DND-41 (cell line): ENCODE data around the gene IGSF6.
"Not testable (repeated sequence)": the region's sequence is repeated elsewhere in the genome, so short reads cannot be mapped to it uniquely, and the experiment has no call there.

Source experiments
- ATAC-seq: fragments of 200-7000 bp; cut with Tn5 transposase; 3 replicates; pipeline ENCODE4 v1.9.1; 2021; ENCODE audit warnings: low read depth; ENCODE audit not compliant: insufficient read depth
- DNase-seq: peaks from one replicate; pipeline ENCODE4 v3.0.0-alpha.2; 2020
- H2AFZ ChIP-seq: 2 replicates; pipeline ENCODE4 v1.6.0; 2012; ENCODE audit warnings: low read depth, low read length
- H3K27ac ChIP-seq: 2 replicates; pipeline ENCODE4 v1.5.1; 2012; ENCODE audit warnings: low read length, inconsistent platforms
- H3K27me3 ChIP-seq: fragments of 200-600 bp; sonication (generic); 2 replicates; pipeline ENCODE4 v1.6.0; 2012; ENCODE audit warnings: low read length, mild to moderate bottlenecking, inconsistent platforms; ENCODE audit not compliant: insufficient read depth, poor library complexity
- H3K36me3 ChIP-seq: 2 replicates; pipeline ENCODE4 v1.5.1; 2012; ENCODE audit warnings: low read length, inconsistent platforms; ENCODE audit not compliant: insufficient read depth
- H3K4me1 ChIP-seq: 2 replicates; pipeline ENCODE4 v1.5.1; 2012; ENCODE audit warnings: mild to moderate bottlenecking, low read length; ENCODE audit not compliant: insufficient read depth
- H3K4me2 ChIP-seq: 2 replicates; pipeline ENCODE4 v1.6.0; 2012; ENCODE audit warnings: mild to moderate bottlenecking, moderate library complexity, low read length, inconsistent platforms; ENCODE audit not compliant: insufficient read depth
- H3K4me3 ChIP-seq, 2 experiments: fragments of 200-600 bp in 1 of 2; shearing (Covaris generic) in 1 of 2; 2 replicates each; pipeline ENCODE4 v1.5.1; 2012 to 2016; ENCODE audit warnings: inconsistent platforms in 2 of 2, low read length in 2 of 2, mild to moderate bottlenecking in 2 of 2, low read depth in 1 of 2, moderate library complexity in 1 of 2
- H3K79me2 ChIP-seq: 2 replicates; pipeline ENCODE4 v1.6.0; 2012; ENCODE audit warnings: low read length, inconsistent platforms; ENCODE audit not compliant: insufficient read depth
- H3K9ac ChIP-seq: 2 replicates; pipeline ENCODE4 v1.6.0; 2012; ENCODE audit warnings: low read depth, mild to moderate bottlenecking, inconsistent platforms, low read length, moderate library complexity
- H3K9me3 ChIP-seq: 2 replicates; pipeline ENCODE4 v1.5.1; 2012; ENCODE audit warnings: low read length, moderate library complexity, mild to moderate bottlenecking, inconsistent platforms; ENCODE audit not compliant: insufficient read depth, severe bottlenecking
- H4K20me1 ChIP-seq: 2 replicates; pipeline ENCODE4 v1.6.0; 2012; ENCODE audit warnings: low read length; ENCODE audit not compliant: insufficient read depth
- CTCF ChIP-seq: IDR thresholded peaks from 2 replicates; pipeline ENCODE4 v1.5.1; 2012; ENCODE audit warnings: borderline replicate concordance, low read length, moderate library complexity, mild to moderate bottlenecking; ENCODE audit not compliant: poor library complexity, severe bottlenecking; ENCODE audit errors: extremely low read depth
- EZH2 ChIP-seq: IDR thresholded peaks from 3 replicates; pipeline ENCODE4 v1.6.1; 2012; ENCODE audit warnings: borderline replicate concordance, low read depth, mild to moderate bottlenecking, moderate library complexity, low read length, inconsistent platforms; ENCODE audit not compliant: severe bottlenecking

IGSF6 gene

GRCh38 chr16:21653571-21653970 lies 1.2 kb upstream of the IGSF6 start:
- H3K9me3 ChIP-seq = no peaks in the 10 kb centered on the region
- no peaks in the 10 kb centered on the region; the same call in 1 of the 2 replicates for H4K20me1 ChIP-seq
- H3K4me3 ChIP-seq = no peak overlapping the region
- ATAC-seq (no peak), DNase-seq (no peak)
- TF ChIP-seq CTCF (no peak), EZH2 (no peak)
- peaks cover 42% of the 10 kb centered on the region for H3K36me3 ChIP-seq
- no peak overlapping the region for H3K27ac ChIP-seq
- H3K4me2 ChIP-seq = no peak overlapping the region
- H3K79me2 ChIP-seq = peaks cover 13% of the 10 kb centered on the region
- H2AFZ ChIP-seq = no peak overlapping the region
- peaks cover 7% of the 10 kb centered on the region; the same call in 1 of the 2 replicates for H3K4me1 ChIP-seq
- no peak overlapping the region for H3K9ac ChIP-seq
- H3K27me3 ChIP-seq = no peaks in the 10 kb centered on the region

- Histone ChIP-seq H3K79me2 (peaks cover 33% of the 10 kb centered on the region), H4K20me1 (no peaks in the 10 kb centered on the region), H3K27ac (no peak overlapping the region), H3K4me2 (no peak overlapping the region), H3K36me3 (peaks cover 44% of the 10 kb centered on the region), H3K4me3 (no peak overlapping the region), H3K4me1 (peaks cover 14% of the 10 kb centered on the region), H2AFZ (no peak overlapping the region), H3K9me3 (no peaks in the 10 kb centered on the region), H3K9ac (no peak overlapping the region), H3K27me3 (no peaks in the 10 kb centered on the region)
- TF ChIP-seq CTCF (no peak), EZH2 (no peak)
- DNase-seq (no peak), ATAC-seq (no peak)
These were observed 893 bp downstream of the IGSF6 start for GRCh38 chr16:21651515-21651914.

GRCh38 chr16:21650521-21650920 lies 1.9 kb downstream of the IGSF6 start:
- no peak overlapping the region for H3K4me3 ChIP-seq
- H3K4me2 ChIP-seq = no peak overlapping the region
- TF ChIP-seq CTCF = no peak
- TF ChIP-seq EZH2 = no peak
- H3K27ac ChIP-seq = no peak overlapping the region
- peaks cover 24% of the 10 kb centered on the region for H3K4me1 ChIP-seq
- peaks cover 38% of the 10 kb centered on the region for H3K36me3 ChIP-seq
- H2AFZ ChIP-seq = no peak overlapping the region
- H4K20me1 ChIP-seq = no peaks in the 10 kb centered on the region
- H3K79me2 ChIP-seq = peaks cover 42% of the 10 kb centered on the region
- H3K9me3 ChIP-seq = no peaks in the 10 kb centered on the region
- ATAC-seq (no peak), DNase-seq (no peak)
- H3K9ac ChIP-seq = no peak overlapping the region
- H3K27me3 ChIP-seq = no peaks in the 10 kb centered on the region

- H3K27ac ChIP-seq, H4K20me1 ChIP-seq, H3K4me2 ChIP-seq, ATAC-seq, H3K4me3 ChIP-seq, H2AFZ ChIP-seq, H3K9me3 ChIP-seq, H3K27me3 ChIP-seq, H3K9ac ChIP-seq, DNase-seq: not testable (repeated sequence)
- Histone ChIP-seq H3K79me2 (peaks cover 43% of the 10 kb centered on the region), H3K4me1 (peaks cover 28% of the 10 kb centered on the region), H3K36me3 (peaks cover 32% of the 10 kb centered on the region)
These were observed 2.5 kb downstream of the IGSF6 start for GRCh38 chr16:21649826-21650406.
